Measurements from ENCODE around the gene EDN2.

Gene EDN2

GRCh38 chr1:41497056-41497440, 12.6 kb upstream of the EDN2 start:
- no peak for TF ChIP-seq GABPA (IDR thresholded peaks at IDR 0.05; ENCODE audit: low read depth)
- TF ChIP-seq CTCF (IDR thresholded peaks at IDR 0.05; ENCODE audit: insufficient read depth, low read length): no peak
- no peak for TF ChIP-seq SPI1 (IDR thresholded peaks at IDR 0.05; ENCODE audit: borderline replicate concordance, low read depth)
- no peak for TF ChIP-seq REST (IDR thresholded peaks at IDR 0.05; ENCODE audit: insufficient replicate concordance, low read depth)
- TF ChIP-seq POLR2AphosphoS5 (IDR thresholded peaks at IDR 0.05; ENCODE audit: low read depth): no peak
- Histone ChIP-seq H3K27ac (replicated peaks) (no peak overlapping the region), H3K27me3 (ENCODE audit: insufficient read depth, poor library complexity, severe bottlenecking) (peaks cover 3% of the 10 kb centered on the region), H3K4me3 (replicated peaks; ENCODE audit: insufficient read depth, low read length) (no peak overlapping the region)
- no peak for DNase-seq (ENCODE audit: low read depth in 1 of 2, low spot score in 1 of 2)

- no peak for TF ChIP-seq REST (IDR thresholded peaks at IDR 0.05; ENCODE audit: insufficient replicate concordance, low read depth)
- peak overlapping the region; percentile 33 for H3K4me3 ChIP-seq (replicated peaks; ENCODE audit: insufficient read depth, low read length)
- H3K27ac ChIP-seq (replicated peaks): no peak overlapping the region
- DNase-seq (ENCODE audit: low read depth in 1 of 2, low spot score in 1 of 2): peak; percentile 47 to 56
- H3K27me3 ChIP-seq (ENCODE audit: insufficient read depth, poor library complexity, severe bottlenecking): peaks cover 3% of the 10 kb centered on the region
Observed at GRCh38 chr1:41496080-41497055, 11.9 kb upstream of the EDN2 start.

GRCh38 chr1:41495210-41495948, 10.9 kb upstream of the EDN2 start:
- no peak for TF ChIP-seq REST (IDR thresholded peaks at IDR 0.05; ENCODE audit: insufficient replicate concordance, low read depth)
- TF ChIP-seq POLR2AphosphoS5 (IDR thresholded peaks at IDR 0.05; ENCODE audit: low read depth): no peak
- no peak for TF ChIP-seq SPI1 (IDR thresholded peaks at IDR 0.05; ENCODE audit: borderline replicate concordance, low read depth)
- TF ChIP-seq CTCF (IDR thresholded peaks at IDR 0.05; ENCODE audit: insufficient read depth, low read length): no peak
- no peak for TF ChIP-seq GABPA (IDR thresholded peaks at IDR 0.05; ENCODE audit: low read depth)
- Histone ChIP-seq H3K27me3 (ENCODE audit: insufficient read depth, poor library complexity, severe bottlenecking) (peaks cover 3% of the 10 kb centered on the region), H3K4me3 (replicated peaks; ENCODE audit: insufficient read depth, low read length) (peak overlapping the region; percentile 33), H3K27ac (replicated peaks) (no peak overlapping the region)
- peak; percentile 18 to 46 for DNase-seq (ENCODE audit: low read depth in 1 of 2, low spot score in 1 of 2)

All from HL-60 (cell line).